GM19035 (cell line): Measurements from ENCODE around the gene CALHM6.
A peak's percentile ranks its signal among the peaks of the same experiment; 100 is the strongest.

Experiments
- ATAC-seq: cut with Tn5 transposase; IDR thresholded peaks from one replicate; pipeline ENCODE4 v1.9.1; 2021; ENCODE audit not compliant: unreplicated experiment

CALHM6 gene

GRCh38 chr6:116461331-116461931 lies at the start of gene CALHM6:
Gene CALHM6 (plus strand): TSS chr6:116461375. CDS start chr6:116461930, 555 bp downstream.
- peak; percentile 17 for ATAC-seq

- ATAC-seq: no peak
Measured at GRCh38 chr6:116412270-116412669, 48.9 kb upstream of the CALHM6 start.

- no peak for ATAC-seq
Measured at GRCh38 chr6:116413357-116413756, 47.8 kb upstream of the CALHM6 start.

- ATAC-seq: no peak
Measured at GRCh38 chr6:116417661-116418060, 43.5 kb upstream of the CALHM6 start.

- ATAC-seq: no peak
Measured at GRCh38 chr6:116419069-116419786, 41.9 kb upstream of the CALHM6 start.

- no peak for ATAC-seq
Measured at GRCh38 chr6:116420341-116420740, 40.8 kb upstream of the CALHM6 start.

- ATAC-seq: no peak
Measured at GRCh38 chr6:116422238-116422637, 38.9 kb upstream of the CALHM6 start.

GRCh38 chr6:116424001-116424400 lies 37.2 kb upstream of the CALHM6 start:
- ATAC-seq: no peak

- no peak for ATAC-seq
Measured at GRCh38 chr6:116426551-116426950, 34.6 kb upstream of the CALHM6 start.

GRCh38 chr6:116429111-116429510 lies 32.1 kb upstream of the CALHM6 start:
- ATAC-seq: no peak

GRCh38 chr6:116430860-116431259 lies 30.3 kb upstream of the CALHM6 start:
- no peak for ATAC-seq

GRCh38 chr6:116431964-116432595 lies 29.1 kb upstream of the CALHM6 start:
- ATAC-seq: no peak

- no peak for ATAC-seq
Measured at GRCh38 chr6:116433206-116433712, 27.9 kb upstream of the CALHM6 start.

- ATAC-seq: no peak
Measured at GRCh38 chr6:116434056-116434725, 27.0 kb upstream of the CALHM6 start.

GRCh38 chr6:116436586-116436985 lies 24.6 kb upstream of the CALHM6 start:
- no peak for ATAC-seq

- no peak for ATAC-seq
Measured at GRCh38 chr6:116437656-116438055, 23.5 kb upstream of the CALHM6 start.

- no peak for ATAC-seq
Measured at GRCh38 chr6:116438590-116439448, 22.4 kb upstream of the CALHM6 start.

- ATAC-seq: no peak
Measured at GRCh38 chr6:116439522-116440051, 21.6 kb upstream of the CALHM6 start.

GRCh38 chr6:116443105-116443504 lies 18.1 kb upstream of the CALHM6 start:
- ATAC-seq: no peak

- ATAC-seq: peak; percentile 67
Measured at GRCh38 chr6:116444092-116444491, 17.1 kb upstream of the CALHM6 start.
